SH-SY5Y (cell line): ENCODE data around the gene MXD4.

Source experiments
- GATA2 ChIP-seq: IDR thresholded peaks from 2 replicates; pipeline ENCODE4 v1.6.1; 2011; ENCODE audit warnings: mild to moderate bottlenecking, low read depth, low read length
- GATA3 ChIP-seq: IDR thresholded peaks from 2 replicates; pipeline ENCODE4 v1.6.1; 2011; ENCODE audit warnings: low read depth, mild to moderate bottlenecking, low read length, moderate library complexity

- TF ChIP-seq GATA2 (no peak), GATA3 (no peak)
Observed at GRCh38 chr4:2251073-2251794, 10.7 kb downstream of the MXD4 start.
